IMR-90 (cell line): ENCODE measurements around the gene EPHB1. TPM values are rescaled to one million over a fixed set of nuclear protein-coding genes. Genes with fewer than 3 reads are reported as not detected.

Source experiments
- ATAC-seq: fragments of 200-7000 bp; cut with Tn5 transposase; 2 replicates; pipeline ENCODE4 v1.9.1; 2020; ENCODE audit warnings: low read depth, mild to moderate bottlenecking, moderate library complexity
- BruUV-seq: library from RNA; stranded (reverse); fragments of 400-500 nt; replicated peaks from 2 replicates; lab custom pipeline; 2021; lab: Mats Ljungman, UMichigan
- CTCF ChIA-PET: fragments of 300-600 bp; formaldehyde crosslinking; extraction: SDS; loops from one replicate; lab custom pipeline; 2021; ENCODE audit warnings: antibody characterized with exemption; lab: Yijun Ruan, JAX
- POLR2A ChIA-PET: fragments of 300-600 bp; sonication (Branson Sonifier 250); formaldehyde crosslinking; loops from one replicate; lab custom pipeline; 2022; ENCODE audit warnings: antibody characterized with exemption; ENCODE audit not compliant: unreplicated experiment; lab: Charles Lee
- DNase-seq: peaks from one replicate; pipeline ENCODE4 v3.0.0; 2013
- H2AFZ ChIP-seq: replicated peaks from 2 replicates; pipeline ENCODE3; 2013; ENCODE audit warnings: low read length, mild to moderate bottlenecking; ENCODE audit not compliant: poor library complexity
- H2AK5ac ChIP-seq: 2 replicates; pipeline ENCODE4 v1.6.1; 2013; ENCODE audit warnings: low read depth, low read length, inconsistent platforms
- H2AK9ac ChIP-seq: replicated peaks from 2 replicates; pipeline ENCODE3; 2013; ENCODE audit warnings: mild to moderate bottlenecking, low read depth, low read length, moderate library complexity; ENCODE audit not compliant: poor library complexity
- H2BK120ac ChIP-seq: 2 replicates; pipeline ENCODE4 v1.6.1; 2013; ENCODE audit warnings: low read depth, low read length, inconsistent platforms
- H2BK15ac ChIP-seq: 3 replicates; pipeline ENCODE4 v1.6.1; 2013; ENCODE audit warnings: low read depth, low read length, inconsistent platforms
- H2BK20ac ChIP-seq: 2 replicates; pipeline ENCODE4 v1.6.1; 2013; ENCODE audit warnings: low read depth, mild to moderate bottlenecking, inconsistent platforms, low read length, moderate library complexity
- H2BK5ac ChIP-seq: 2 replicates; pipeline ENCODE4 v1.6.1; 2013; ENCODE audit warnings: mild to moderate bottlenecking, low read depth, low read length, inconsistent platforms; ENCODE audit not compliant: poor library complexity, severe bottlenecking
- H3K14ac ChIP-seq: replicated peaks from 2 replicates; pipeline ENCODE4 v1.6.1; 2013; ENCODE audit warnings: low read depth, low read length, inconsistent platforms
- H3K18ac ChIP-seq: 2 replicates; pipeline ENCODE4 v1.6.1; 2013; ENCODE audit warnings: low read depth, low read length, control low read depth
- H3K23ac ChIP-seq: 2 replicates; pipeline ENCODE4 v1.6.1; 2013; ENCODE audit warnings: low read depth, low read length, inconsistent platforms
- H3K27ac ChIP-seq: 2 replicates; pipeline ENCODE4 v1.5.1; 2013; ENCODE audit warnings: mild to moderate bottlenecking, control low read depth, low read length; ENCODE audit not compliant: insufficient read depth
- H3K27me3 ChIP-seq: 2 replicates; pipeline ENCODE4 v1.6.1; 2013; ENCODE audit warnings: low read length; ENCODE audit not compliant: control insufficient read depth, insufficient read depth
- H3K36me3 ChIP-seq: 2 replicates; pipeline ENCODE4 v1.6.1; 2013; ENCODE audit warnings: low read length, mixed read lengths; ENCODE audit not compliant: control insufficient read depth, insufficient read depth
- H3K4ac ChIP-seq: 2 replicates; pipeline ENCODE4 v1.6.1; 2013; ENCODE audit warnings: low read depth, low read length, inconsistent platforms
- H3K4me1 ChIP-seq: 2 replicates; pipeline ENCODE4 v1.6.1; 2013; ENCODE audit warnings: low read length, mixed read lengths; ENCODE audit not compliant: control insufficient read depth, insufficient read depth
- H3K4me2 ChIP-seq: 2 replicates; pipeline ENCODE4 v1.6.1; 2013; ENCODE audit warnings: low read depth, mild to moderate bottlenecking, control low read depth, low read length, moderate library complexity
- H3K4me3 ChIP-seq: 2 replicates; pipeline ENCODE4 v1.5.1; 2013; ENCODE audit warnings: low read depth, mild to moderate bottlenecking, control low read depth, low read length, moderate library complexity; ENCODE audit not compliant: insufficient read depth
- H3K56ac ChIP-seq: 2 replicates; pipeline ENCODE4 v1.6.1; 2013; ENCODE audit warnings: low read length, inconsistent platforms; ENCODE audit not compliant: insufficient read depth; ENCODE audit errors: extremely low read depth
- H3K79me1 ChIP-seq, 2 experiments: 2 replicates each; pipeline ENCODE4 v1.6.1; 2013; ENCODE audit warnings: low read length in 2 of 2, inconsistent platforms in 1 of 2, low read depth in 1 of 2
- H3K9ac ChIP-seq: 2 replicates; pipeline ENCODE4 v1.6.1; 2013; ENCODE audit warnings: low read depth, low read length, control low read depth
- H3K9me1 ChIP-seq: 2 replicates; pipeline ENCODE4 v1.6.1; 2013; ENCODE audit warnings: low read length, inconsistent platforms; ENCODE audit not compliant: insufficient read depth
- H3K9me3 ChIP-seq: 2 replicates; pipeline ENCODE4 v1.6.1; 2013; ENCODE audit warnings: low read length; ENCODE audit not compliant: control insufficient read depth, insufficient read depth
- H4K20me1 ChIP-seq: 2 replicates; pipeline ENCODE4 v1.6.1; 2013; ENCODE audit warnings: low read length, inconsistent platforms; ENCODE audit not compliant: insufficient read depth
- H4K5ac ChIP-seq: 2 replicates; pipeline ENCODE4 v1.6.1; 2013; ENCODE audit warnings: mild to moderate bottlenecking, low read depth, low read length, control low read depth
- H4K8ac ChIP-seq, 2 experiments: 2 replicates each; pipeline ENCODE4 v1.6.1; 2013; ENCODE audit warnings: low read depth in 2 of 2, low read length in 2 of 2, control low read depth in 1 of 2, inconsistent platforms in 1 of 2
- H4K91ac ChIP-seq: 2 replicates; pipeline ENCODE4 v1.6.1; 2013; ENCODE audit warnings: low read depth, low read length, inconsistent platforms; ENCODE audit not compliant: insufficient read depth
- BHLHE40 ChIP-seq: fragments of 150-350 bp; IDR thresholded peaks from 2 replicates; pipeline ENCODE4 v1.6.1; 2016; ENCODE audit warnings: mild to moderate bottlenecking, low read depth, low read length
- CEBPB ChIP-seq: IDR thresholded peaks from 2 replicates; pipeline ENCODE4 v1.6.1; 2012; ENCODE audit warnings: low read depth, low read length, improper control_type of control experiment
- CHD1 ChIP-seq: IDR thresholded peaks from 2 replicates; pipeline ENCODE4 v1.6.1; 2012; ENCODE audit warnings: low read depth, low read length, improper control_type of control experiment
- FOS ChIP-seq: fragments of 150-350 bp; IDR thresholded peaks from 2 replicates; pipeline ENCODE4 v1.6.1; 2016; ENCODE audit warnings: low read depth, low read length
- RCOR1 ChIP-seq: IDR thresholded peaks from 2 replicates; pipeline ENCODE4 v1.6.1; 2012; ENCODE audit warnings: mild to moderate bottlenecking, low read length, improper control_type of control experiment; ENCODE audit not compliant: insufficient replicate concordance
- RFX5 ChIP-seq: IDR thresholded peaks from 2 replicates; pipeline ENCODE4 v1.8.0; 2012; ENCODE audit warnings: low read depth, mild to moderate bottlenecking, low read length, moderate library complexity
- SMC3 ChIP-seq: fragments of 150-350 bp; IDR thresholded peaks from 2 replicates; pipeline ENCODE4 v1.6.1; 2016; ENCODE audit warnings: low read depth, mild to moderate bottlenecking, antibody characterized with exemption, low read length, moderate library complexity
- WGBS, 2 experiments: methylation state at CpG; one replicate each; pipeline versions ENCODE4 v1.1.5 to v1.1.7; 2013; ENCODE audit warnings: missing lambda C conversion rate in 2 of 2; ENCODE audit not compliant: insufficient read length in 1 of 2; ENCODE audit errors: extremely low coverage in 2 of 2; 5-methylcytosine and 5-hydroxymethylcytosine counted together
- dilution Hi-C: fragments of 300-500 bp; cut with HindIII; formaldehyde crosslinking; loops from one replicate; pipeline ENCODE4 v1.14.3; 2018; ENCODE audit warnings: low sequenced_read_pairs; ENCODE audit not compliant: unreplicated experiment
- in situ Hi-C: fragments of 300-500 bp; cut with MboI; formaldehyde crosslinking; loops from 3 replicates; pipeline ENCODE4 v1.14.3; 2019; ENCODE audit warnings: low sequenced_read_pairs, inconsistent platforms, mixed read lengths
- intact Hi-C: fragments of 100-400 bp; cut with micrococcal nuclease; formaldehyde crosslinking; loops from 2 replicates; pipeline ENCODE4 v1.10.0; 2022
- polyA plus RNA-seq, 3 experiments: library from polyadenylated mRNA; depleted of rRNA; stranded (reverse); fragments of >200 nt; gene quantifications; 2 replicates each; pipeline ENCODE4 v1.2.3, GENCODE V29; 2012; ENCODE audit warnings: low replicate concordance in 1 of 3
- total RNA-seq: library from RNA; depleted of rRNA; stranded (reverse); fragments of >200 nt; gene quantifications from 2 replicates; pipeline ENCODE4 v1.2.3, GENCODE V29; 2012

EPHB1 gene
- total and polyA plus RNA-seq, 2 of the 4 experiments (the other 2 are of a cell fraction): 0.17 to 0.36 TPM

- ChIA-PET CTCF (interaction anchor here (0.6 kb wide), 1 partner anchor 723 kb away, joined by 3 read pairs; no protein-coding TSS in a partner anchor), POLR2A (interaction anchor here (0.6 kb wide), 1 partner anchor 18 kb away, joined by 9 read pairs; no protein-coding TSS in a partner anchor)
- H3K4ac ChIP-seq: no peak overlapping the region
- no peak overlapping the region for H2AFZ ChIP-seq
- H4K91ac ChIP-seq: no peak overlapping the region
- H4K5ac ChIP-seq: no peak overlapping the region
- H2BK20ac ChIP-seq: no peak overlapping the region
- BruUV-seq: no TSS peak
- no peak overlapping the region for H2BK120ac ChIP-seq
- H2AK5ac ChIP-seq: no peak overlapping the region
- in situ Hi-C loops (loop anchor here (25.0 kb wide), 1 partner anchor 1244 kb away; no protein-coding TSS in a partner anchor), dilution Hi-C loops (no loop called here), intact Hi-C loops (loop anchor here (10.0 kb wide), 1 partner anchor 1251 kb away; no protein-coding TSS in a partner anchor)
- ATAC-seq: no peak
- H3K4me2 ChIP-seq: no peak overlapping the region
- no peak overlapping the region for H4K8ac ChIP-seq
- H3K4me1 ChIP-seq: peaks cover 1% of the 10 kb centered on the region; the same call in 1 of the 2 replicates
- TF ChIP-seq RCOR1 (no peak), CHD1 (no peak), FOS (no peak), RFX5 (no peak), CEBPB (no peak), SMC3 (no peak), BHLHE40 (no peak)
- no peak overlapping the region for H3K18ac ChIP-seq
- no peak for DNase-seq
- peaks cover 43% of the 10 kb centered on the region for H3K27me3 ChIP-seq
- 66% methylated on average over 2 of the region's 4 CpGs; no CpG with 5 or more reads in 1 of the 2 experiments for WGBS, 2 experiments
- H3K14ac ChIP-seq: no peak overlapping the region
- no peak overlapping the region for H2AK9ac ChIP-seq
- no peaks in the 10 kb centered on the region for H3K79me1 ChIP-seq
- H3K4me3 ChIP-seq: no peak overlapping the region
- H3K9me1 ChIP-seq: no peaks in the 10 kb centered on the region
- H3K23ac ChIP-seq: no peak overlapping the region
- no peaks in the 10 kb centered on the region; the same call in 1 of the 2 replicates for H4K20me1 ChIP-seq
- no peak overlapping the region for H3K9ac ChIP-seq
- no peaks in the 10 kb centered on the region for H3K36me3 ChIP-seq
- H3K56ac ChIP-seq: no peak overlapping the region
- no peaks in the 10 kb centered on the region for H3K9me3 ChIP-seq
- no peak overlapping the region for H3K27ac ChIP-seq
- no peak overlapping the region for H2BK15ac ChIP-seq
- no peak overlapping the region for H2BK5ac ChIP-seq
These were observed 1.5 kb upstream of the EPHB1 start for GRCh38 chr3:134793562-134793961.
